A549 treated with CORT108297 at 1 μM for 4 hours (cell line): ENCODE data around the gene RALGPS1. TPM values are rescaled to one million over a fixed set of nuclear protein-coding genes. Genes with fewer than 3 reads are reported as not detected.

Source experiments
- total RNA-seq: library from RNA; stranded (reverse); fragments of 200-300 nt; extraction: Qiagen RNA extraction; gene quantifications from 5 replicates; pipeline ENCODE4 v1.2.3, GENCODE V29; 2022

RALGPS1 gene
- total RNA-seq, result 1.8 to 2.6 TPM (median 2.5 TPM) in 5 replicates

GRCh38 chr9:126914458-126915280, at the start of gene RALGPS1:
TSS of gene RALGPS1 (plus strand) at chr9:126914782. CDS start at chr9:126962290, 47,508 bp downstream.

GRCh38 chr9:127122176-127123063, 207.8 kb downstream of the RALGPS1 start, which contains the start of gene ANGPTL2:
TSS of gene ANGPTL2 (minus strand) at chr9:127122635. CDS start at chr9:127108731, 13,904 bp downstream.

GRCh38 chr9:127264462-127265219, 350.1 kb downstream of the RALGPS1 start, which contains the start of gene GARNL3:
TSS of gene GARNL3 (plus strand) at chr9:127264774. CDS start at chr9:127264878, 104 bp downstream.

Other genes with a start within 250 kb of the RALGPS1 start
- gene ZBTB43, start 109.7 kb upstream of the RALGPS1 start, total RNA-seq, result 4.9 to 10.8 TPM (median 9.2 TPM) in 5 replicates
- gene ZBTB34, start 54.1 kb upstream of the RALGPS1 start, total RNA-seq, result 3.3 to 4.1 TPM (median 3.3 TPM) in 5 replicates
- gene ANGPTL2, start 207.9 kb downstream of the RALGPS1 start, total RNA-seq, result 0.04 TPM in 1 of 5 replicates, not detected in the others